GM21737 (cell line): Measurements from ENCODE around the gene PSMB5.

Experiments
- ATAC-seq: cut with Tn5 transposase; IDR thresholded peaks from one replicate; pipeline ENCODE4 v1.9.1; 2021; ENCODE audit warnings: mild to moderate bottlenecking, moderate library complexity; ENCODE audit not compliant: unreplicated experiment

PSMB5 gene

GRCh38 chr14:22995889-22996625, 38.6 kb downstream of the PSMB5 start:
- no peak for ATAC-seq

- no peak for ATAC-seq
Observed at GRCh38 chr14:22994762-22995275, 39.9 kb downstream of the PSMB5 start.

GRCh38 chr14:22993517-22993916, 41.2 kb downstream of the PSMB5 start:
- ATAC-seq = no peak

- no peak for ATAC-seq
Observed at GRCh38 chr14:22991852-22992251, 42.8 kb downstream of the PSMB5 start.

GRCh38 chr14:22987291-22987690, 47.4 kb downstream of the PSMB5 start:
- ATAC-seq = no peak

- no peak for ATAC-seq
Observed at GRCh38 chr14:22986508-22987054, 48.1 kb downstream of the PSMB5 start.

GRCh38 chr14:22985894-22986507, 48.7 kb downstream of the PSMB5 start:
- ATAC-seq = no peak

- ATAC-seq = no peak
Observed at GRCh38 chr14:22984959-22985658, 49.6 kb downstream of the PSMB5 start.

- no peak for ATAC-seq
Observed at GRCh38 chr14:22982477-22983245, 52.0 kb downstream of the PSMB5 start, which contains the start of gene AJUBA. Gene AJUBA, minus strand, starts transcription at chr14:22982551. Its CDS starts 285 bp downstream, at chr14:22982266.

- ATAC-seq = no peak
Observed at GRCh38 chr14:22981876-22982476, 52.7 kb downstream of the PSMB5 start.

GRCh38 chr14:22981090-22981875, 53.4 kb downstream of the PSMB5 start:
- no peak for ATAC-seq

- no peak for ATAC-seq
Observed at GRCh38 chr14:22980672-22981089, 54.0 kb downstream of the PSMB5 start.

GRCh38 chr14:22979748-22980392, 54.8 kb downstream of the PSMB5 start:
- no peak for ATAC-seq

- ATAC-seq = no peak
Observed at GRCh38 chr14:22978981-22979671, 55.6 kb downstream of the PSMB5 start.

GRCh38 chr14:22978487-22978837, 56.2 kb downstream of the PSMB5 start:
- ATAC-seq = no peak

- no peak for ATAC-seq
Observed at GRCh38 chr14:22977684-22978486, 56.8 kb downstream of the PSMB5 start.

- ATAC-seq = no peak
Observed at GRCh38 chr14:22977434-22977683, 57.3 kb downstream of the PSMB5 start.
